VCaP (cell line): ENCODE measurements around the gene SMAP2.

Experiments used
- H3K27ac ChIP-seq: fragments of 450-650 bp; 2 replicates; pipeline ENCODE4 v1.5.1; 2017
- CTCF ChIP-seq: fragments of 450-650 bp; conservative IDR thresholded peaks from 2 replicates; pipeline ENCODE4 v1.5.1; 2017; ENCODE audit warnings: mild to moderate bottlenecking, moderate library complexity

Gene SMAP2

GRCh38 chr1:40409467-40409866, 35.9 kb downstream of the SMAP2 start:
- no peak overlapping the region for H3K27ac ChIP-seq
- TF ChIP-seq CTCF, result no peak

GRCh38 chr1:40411294-40411693, 37.8 kb downstream of the SMAP2 start:
- no peak overlapping the region for H3K27ac ChIP-seq

GRCh38 chr1:40411843-40412242, 38.3 kb downstream of the SMAP2 start:
- H3K27ac ChIP-seq, result no peak overlapping the region
- TF ChIP-seq CTCF, result no peak

More at GRCh38 chr1:40411294-40411693, 37.8 kb downstream of the SMAP2 start:
- TF ChIP-seq CTCF, result no peak

- TF ChIP-seq CTCF, result no peak
- H3K27ac ChIP-seq, result no peak overlapping the region
Measured at GRCh38 chr1:40413527-40414252, 40.2 kb downstream of the SMAP2 start.

GRCh38 chr1:40414331-40414730, 40.8 kb downstream of the SMAP2 start:
- H3K27ac ChIP-seq, result no peak overlapping the region
- TF ChIP-seq CTCF, result no peak

GRCh38 chr1:40416709-40417108, 43.2 kb downstream of the SMAP2 start:
- no peak overlapping the region for H3K27ac ChIP-seq
- no peak for TF ChIP-seq CTCF

GRCh38 chr1:40421431-40422384, 48.2 kb downstream of the SMAP2 start:
- H3K27ac ChIP-seq, result no peak overlapping the region
- TF ChIP-seq CTCF, result no peak
